HCEC 1CT (cell line): Measurements from ENCODE around the gene SLCO2A1.
A peak's percentile ranks its signal among the peaks of the same experiment; 100 is the strongest.
"Not testable (repeated sequence)": the region's sequence is repeated elsewhere in the genome, so short reads cannot be mapped to it uniquely, and the experiment has no call there.

Experiments used
- DNase-seq: peaks from one replicate; pipeline ENCODE4 v3.0.0-alpha.2; 2017

The SLCO2A1 gene

DNA sequence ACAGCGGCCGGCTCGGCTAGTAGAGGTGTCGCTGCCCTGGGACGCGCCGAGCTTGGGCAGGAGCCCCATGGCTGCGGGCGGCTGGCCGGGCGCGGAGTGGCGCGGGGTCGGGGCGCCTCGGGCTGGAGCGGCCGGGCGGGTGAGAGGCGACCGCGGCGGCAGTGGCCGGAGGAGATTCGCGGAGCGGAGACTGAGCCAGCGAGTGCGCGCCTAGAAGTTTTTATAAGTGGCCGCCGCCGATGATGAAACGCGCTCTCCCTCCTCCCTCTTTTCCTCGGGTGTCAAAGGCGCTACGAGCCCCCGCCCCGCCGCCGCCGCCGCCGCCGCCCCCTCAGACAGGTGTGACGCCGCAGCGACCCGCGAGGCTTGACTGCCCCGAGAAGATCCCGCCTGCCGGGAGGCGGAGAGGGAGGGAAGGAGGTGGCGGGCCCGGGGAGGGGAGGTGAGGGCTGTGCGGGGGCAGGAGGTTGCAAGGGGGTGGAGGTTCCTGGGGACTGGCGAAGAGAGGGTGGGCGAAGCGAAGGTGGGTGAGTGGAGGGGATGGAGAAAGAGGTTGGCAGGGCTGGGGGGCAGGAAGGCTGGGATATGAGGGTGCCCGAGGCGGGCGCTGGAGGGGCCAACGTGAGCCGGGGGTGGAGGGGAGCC lies at the start of gene SLCO2A1:
Gene SLCO2A1, minus strand, starts transcription at position 192 of the 645 bp plus-strand sequence. Its CDS starts 123 bp downstream, at position 69.
- no peak for DNase-seq

DNA sequence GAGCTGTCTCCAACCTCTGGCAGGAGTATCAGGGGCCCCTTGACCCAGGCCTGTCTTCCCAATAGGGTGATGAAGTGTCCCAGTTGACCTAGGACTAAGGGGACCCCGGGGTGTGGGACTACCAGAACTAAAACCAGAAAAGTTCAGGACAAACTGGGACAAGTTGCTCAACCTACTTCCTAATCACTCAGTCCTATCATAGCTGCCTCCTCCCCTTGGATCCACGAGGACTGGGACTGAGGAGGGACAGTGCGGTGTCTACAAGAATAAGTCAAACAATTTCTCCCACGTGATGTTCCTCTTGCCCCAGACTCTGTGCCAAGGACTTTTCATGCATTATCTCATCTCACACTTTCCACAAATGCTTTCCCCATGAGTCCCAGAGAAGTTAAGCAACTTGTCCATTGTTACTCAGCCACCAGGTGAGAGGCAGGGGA lies 49.4 kb upstream of the SLCO2A1 start:
- DNase-seq = no peak

DNA sequence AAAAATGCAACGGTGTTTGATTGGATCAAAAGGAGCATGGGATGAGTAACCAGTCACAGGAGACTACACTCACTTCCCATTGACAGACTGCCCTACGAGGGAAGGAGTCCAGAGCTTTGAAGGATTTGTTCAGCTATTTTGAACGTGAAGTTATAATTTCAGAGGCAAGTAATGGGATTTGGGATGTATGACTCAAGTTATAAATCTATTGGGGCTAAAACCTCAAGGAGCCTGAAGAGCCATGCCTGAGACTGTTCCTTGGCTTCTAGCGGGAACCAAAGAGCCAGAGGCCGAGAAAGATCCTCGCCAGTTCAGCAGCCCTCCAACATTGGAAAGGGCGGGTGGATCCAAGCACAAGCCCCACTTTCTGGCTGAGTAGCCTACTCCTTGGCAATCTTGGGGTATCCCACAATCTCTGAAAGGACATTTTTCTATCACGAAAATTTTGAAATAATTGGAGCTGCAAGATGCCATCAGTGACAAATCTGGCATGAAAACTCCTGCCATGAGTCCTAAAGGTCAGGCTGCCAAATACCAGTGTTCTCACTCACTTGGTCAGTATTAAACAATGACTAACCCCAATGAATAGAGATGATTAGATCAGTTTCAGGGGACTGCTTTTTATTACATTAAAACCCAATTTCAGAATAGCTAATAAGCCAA lies 48.6 kb upstream of the SLCO2A1 start:
- peak; percentile 73 for DNase-seq

DNA sequence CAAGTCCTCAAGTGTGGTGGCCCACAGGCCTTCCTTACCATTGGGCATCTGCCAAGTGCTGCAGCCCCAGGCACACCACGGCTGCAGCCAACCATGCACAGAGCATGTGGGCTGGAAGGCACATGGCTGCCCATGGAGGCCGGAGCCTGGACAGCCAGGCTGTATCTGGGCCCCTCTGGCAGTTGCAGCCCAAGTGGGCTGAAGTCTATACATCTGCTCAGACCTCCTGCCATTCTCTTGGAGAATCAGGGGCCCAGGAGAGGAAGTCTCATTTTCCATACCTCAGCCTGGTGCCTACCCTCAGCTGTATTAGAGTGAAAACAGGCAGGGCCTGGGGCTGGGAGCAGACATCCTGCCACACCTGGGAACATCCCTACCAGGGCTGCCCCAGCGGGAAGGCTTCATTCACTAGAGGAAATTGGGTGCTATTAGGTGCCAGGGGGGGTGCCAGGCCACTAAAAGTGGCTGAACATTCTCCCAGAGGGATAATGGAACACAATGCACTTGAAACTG lies 48.0 kb upstream of the SLCO2A1 start:
- no peak for DNase-seq

DNA sequence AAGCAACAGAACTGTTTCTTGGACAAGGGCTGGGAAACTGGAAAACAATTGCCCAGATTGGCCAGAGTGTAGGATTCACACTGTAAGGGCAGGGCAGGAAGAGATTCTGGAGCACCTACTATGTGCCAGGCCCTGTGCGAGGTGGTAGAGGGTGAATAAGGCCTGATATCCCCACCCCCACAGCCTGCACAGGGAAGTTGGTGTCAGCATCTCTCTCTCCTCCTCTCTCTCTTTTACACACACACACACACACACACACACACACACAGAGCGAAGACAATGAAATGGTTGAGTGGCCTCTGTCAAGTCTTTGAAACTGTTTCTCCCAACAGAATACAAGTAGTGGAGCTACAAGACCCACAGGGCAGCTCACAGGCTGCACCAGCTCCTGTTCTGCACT lies 47.1 kb upstream of the SLCO2A1 start:
- DNase-seq = no peak

DNA sequence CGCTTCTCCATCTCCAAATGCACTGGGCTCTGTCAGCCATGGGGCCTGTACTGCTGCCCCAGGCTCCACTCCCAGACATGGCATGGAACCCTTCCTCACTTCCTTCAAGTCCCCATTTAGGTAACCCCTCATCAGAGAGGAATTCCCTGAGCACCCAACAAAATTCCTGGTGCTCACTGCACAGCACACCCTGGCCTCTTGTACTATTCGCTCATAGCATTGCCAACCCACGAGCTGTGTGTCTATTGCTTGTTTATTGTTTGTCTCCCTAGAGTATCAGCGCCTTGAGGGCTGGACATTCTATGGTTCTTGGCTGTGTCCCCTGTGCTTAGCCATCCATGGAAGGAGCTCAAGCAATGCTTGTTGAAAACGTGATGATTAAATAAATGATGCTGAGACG lies 46.1 kb upstream of the SLCO2A1 start:
- DNase-seq = no peak

DNA sequence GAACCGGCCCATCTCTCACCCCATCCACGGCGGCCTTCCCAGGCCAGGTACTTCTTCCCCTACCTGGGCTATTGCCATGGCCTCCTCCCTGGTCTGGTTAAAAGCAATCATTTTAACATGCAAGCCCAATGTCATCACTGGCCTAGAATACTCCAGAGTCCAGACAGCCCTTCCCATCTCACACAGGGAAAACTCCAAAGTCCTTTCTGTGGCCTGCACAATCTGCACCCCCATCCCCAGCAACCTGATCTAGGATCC lies 45.8 kb upstream of the SLCO2A1 start:
- DNase-seq = no peak

DNA sequence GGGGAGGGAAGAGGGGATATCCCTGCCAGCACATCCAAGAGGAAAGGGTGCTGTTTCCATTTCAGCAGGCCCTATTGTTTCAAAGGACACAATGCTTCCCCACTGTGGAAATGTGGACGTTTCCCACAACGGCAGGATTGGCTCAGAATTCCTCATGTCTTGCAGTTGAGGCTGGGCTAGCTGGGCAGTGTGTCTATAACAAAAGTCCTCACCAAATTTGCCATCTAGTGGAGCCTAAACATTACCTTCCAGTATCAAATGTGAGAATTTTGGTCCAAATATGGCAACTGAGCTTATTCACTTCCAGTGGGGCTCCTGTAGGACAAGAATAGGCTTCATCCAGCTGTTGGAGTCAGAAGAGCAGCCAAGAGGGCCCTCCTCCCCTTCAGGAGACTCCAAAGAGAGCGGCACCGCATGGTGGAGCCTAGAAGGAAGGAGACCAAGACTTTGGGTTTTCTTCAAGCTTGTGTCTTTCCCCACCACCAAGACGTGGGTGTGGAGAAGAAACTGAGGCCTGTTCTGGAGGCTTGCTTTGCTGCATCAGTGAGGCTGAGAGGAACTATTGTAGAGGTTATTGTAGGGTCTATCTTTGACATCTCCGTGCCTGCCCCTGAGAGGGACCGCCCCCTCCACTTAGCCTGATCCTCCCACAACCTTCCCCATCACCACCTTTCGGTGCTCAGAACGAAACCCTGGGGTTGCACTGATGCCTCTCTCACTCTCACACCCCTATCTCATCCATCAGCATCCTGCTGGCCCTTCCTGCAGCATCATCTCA lies 45.3 kb upstream of the SLCO2A1 start:
- no peak for DNase-seq

DNA sequence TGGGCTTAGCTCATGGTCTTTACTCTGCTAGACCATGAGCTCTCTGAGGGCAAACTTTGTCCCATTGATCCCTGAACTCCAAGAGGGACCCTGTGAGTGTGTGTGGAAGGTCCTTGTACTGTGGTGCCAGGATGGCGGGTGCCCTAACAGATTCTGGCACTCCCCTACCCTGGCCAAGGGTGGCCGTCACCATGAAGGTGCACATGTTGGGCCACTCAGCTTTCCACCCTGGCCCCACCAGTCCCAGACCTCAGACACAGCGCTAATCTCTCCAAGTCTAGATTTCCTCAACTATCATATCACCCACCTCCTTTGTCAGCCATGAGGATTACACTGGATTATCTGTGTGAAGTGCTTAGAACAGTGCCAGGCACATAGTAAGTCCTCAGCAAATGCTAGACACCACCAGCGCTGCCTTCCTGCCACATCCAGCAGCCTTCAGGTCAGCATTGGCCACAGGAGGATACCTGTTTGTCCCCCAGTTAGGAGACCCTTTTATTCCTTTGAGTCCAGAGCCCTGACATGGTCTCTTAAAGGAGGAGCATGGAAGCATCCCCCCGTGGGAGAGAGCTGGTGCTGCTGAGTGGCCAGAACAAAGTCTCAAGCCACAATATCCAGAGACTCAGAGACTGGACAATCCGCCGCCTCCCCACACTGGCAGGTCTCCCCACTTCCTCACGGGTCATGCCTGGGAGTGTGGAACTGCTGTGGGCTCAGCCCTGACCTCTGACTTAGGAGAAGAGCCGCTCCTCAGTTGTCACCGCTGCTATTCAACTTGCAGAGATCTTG lies 44.5 kb upstream of the SLCO2A1 start:
- DNase-seq = no peak

DNA sequence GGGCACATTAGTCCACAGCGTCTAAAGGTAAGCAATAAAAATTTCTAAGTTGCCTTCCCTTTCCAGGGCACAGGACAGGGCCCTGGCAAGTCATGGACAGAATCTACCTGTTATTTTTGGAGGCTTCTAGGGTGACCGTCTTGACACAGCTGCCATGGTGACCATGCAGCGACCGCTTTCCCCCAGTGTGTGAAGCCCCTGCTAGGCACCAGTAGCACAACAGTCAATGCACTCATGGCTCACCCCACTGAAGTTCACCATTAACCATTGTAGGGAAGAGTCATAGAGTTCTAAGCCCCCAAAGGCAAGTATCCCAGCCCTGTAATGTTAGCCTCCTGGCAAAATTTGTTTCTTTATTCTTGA lies 43.8 kb upstream of the SLCO2A1 start:
- DNase-seq = no peak

DNA sequence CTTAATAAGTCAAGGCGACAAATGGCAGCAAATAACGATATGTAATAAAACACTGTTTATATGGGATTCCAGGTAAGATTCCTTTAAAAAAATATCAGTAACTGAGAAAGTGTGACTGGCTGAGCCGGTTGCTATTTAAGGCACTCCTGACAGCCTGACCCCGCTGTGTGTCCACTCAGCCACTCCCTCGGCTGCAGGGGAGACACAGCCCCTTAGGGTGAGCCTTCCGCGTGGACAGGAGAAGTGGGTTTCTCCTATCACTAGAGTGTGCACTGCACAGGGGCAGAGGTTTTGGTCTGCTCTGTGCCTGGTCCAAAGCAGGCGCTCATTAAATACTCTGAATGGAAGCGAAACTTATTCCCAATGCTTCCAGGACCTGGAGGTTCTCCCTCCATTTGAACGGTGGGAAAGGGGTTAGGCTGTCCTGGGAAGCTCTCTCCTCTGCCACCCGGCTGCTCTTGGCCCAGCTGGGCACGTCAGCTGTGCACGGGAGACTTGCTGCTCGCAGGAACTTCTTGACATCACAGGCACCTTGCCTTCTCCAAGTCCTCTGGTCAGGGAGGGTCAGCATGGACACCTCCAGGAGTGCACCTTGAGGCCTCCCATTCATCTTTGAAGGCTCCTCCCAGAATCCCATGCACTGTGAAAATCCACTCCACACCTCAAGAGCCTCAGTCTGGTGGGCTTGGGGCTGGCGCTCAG lies 43.3 kb upstream of the SLCO2A1 start:
- no peak for DNase-seq

DNA sequence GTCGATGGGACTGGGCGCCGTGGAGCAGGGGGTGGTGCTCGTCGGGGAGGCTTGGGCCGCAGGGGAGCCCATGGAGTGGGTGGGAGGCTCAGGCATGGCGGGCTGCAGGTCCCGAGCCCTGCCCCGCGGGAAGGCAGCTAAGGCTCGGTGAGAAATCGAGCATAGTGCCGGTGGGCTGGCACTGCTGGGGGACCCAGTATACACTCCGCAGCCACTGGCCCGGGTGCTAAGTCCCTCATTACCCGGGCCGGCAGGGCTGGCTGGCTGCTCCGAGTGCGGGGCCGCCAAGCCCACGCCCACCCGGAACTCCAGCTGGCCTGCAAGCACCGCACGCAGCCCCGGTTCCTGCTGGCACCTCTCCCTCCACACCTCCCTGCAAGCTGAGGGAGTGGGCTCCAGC lies 40.6 kb upstream of the SLCO2A1 start:
- not testable (repeated sequence) for DNase-seq

DNA sequence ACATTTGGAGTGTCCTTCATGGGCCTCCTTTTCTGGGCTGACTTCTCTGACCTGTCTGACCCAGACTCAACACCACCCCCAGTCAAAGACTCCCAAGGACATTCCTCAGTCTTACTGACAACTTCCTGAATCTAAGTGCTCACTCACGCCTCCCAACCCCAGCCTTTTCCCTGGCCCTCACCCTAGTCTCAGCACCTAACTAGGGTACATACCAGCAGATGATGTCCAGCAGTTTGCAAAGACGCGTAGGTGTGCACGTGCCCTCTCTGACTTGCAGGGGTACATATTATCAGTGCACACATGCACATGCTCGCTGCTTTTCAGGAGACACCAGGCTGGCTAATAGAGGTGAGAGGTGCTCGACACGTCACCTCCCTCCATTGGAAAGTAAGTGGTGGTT lies 38.7 kb upstream of the SLCO2A1 start:
- no peak for DNase-seq

DNA sequence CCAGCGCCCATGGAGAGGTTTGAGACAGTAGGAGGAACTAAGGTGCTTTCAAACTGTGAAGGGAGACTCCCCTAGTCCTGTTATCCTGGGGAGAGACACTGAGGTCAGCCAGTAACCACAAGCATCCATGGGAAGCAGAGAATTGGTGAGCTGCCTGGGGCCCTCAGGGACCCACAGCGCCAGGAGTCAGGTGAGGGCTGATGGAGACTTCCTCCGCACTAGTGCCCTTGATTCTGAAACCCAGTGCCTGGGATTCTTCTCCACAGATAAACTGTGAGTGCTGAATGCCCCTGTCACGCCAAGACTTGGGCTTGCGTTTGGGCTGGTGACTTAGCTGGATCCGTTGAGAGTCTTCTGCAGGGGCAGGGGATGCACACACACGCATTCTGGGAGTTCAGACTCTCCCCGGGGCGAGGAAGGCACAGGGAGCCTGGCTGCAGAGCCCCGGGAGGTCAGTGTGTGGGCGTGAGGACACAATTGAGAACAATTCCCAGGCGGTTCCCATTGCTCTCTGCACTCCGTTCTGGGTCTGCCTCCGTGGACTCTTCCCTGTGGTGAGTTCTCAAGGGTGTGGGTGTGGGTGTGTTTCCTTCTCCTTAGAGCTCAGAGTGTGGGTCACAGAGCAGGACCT lies 37.9 kb upstream of the SLCO2A1 start:
- no peak for DNase-seq

DNA sequence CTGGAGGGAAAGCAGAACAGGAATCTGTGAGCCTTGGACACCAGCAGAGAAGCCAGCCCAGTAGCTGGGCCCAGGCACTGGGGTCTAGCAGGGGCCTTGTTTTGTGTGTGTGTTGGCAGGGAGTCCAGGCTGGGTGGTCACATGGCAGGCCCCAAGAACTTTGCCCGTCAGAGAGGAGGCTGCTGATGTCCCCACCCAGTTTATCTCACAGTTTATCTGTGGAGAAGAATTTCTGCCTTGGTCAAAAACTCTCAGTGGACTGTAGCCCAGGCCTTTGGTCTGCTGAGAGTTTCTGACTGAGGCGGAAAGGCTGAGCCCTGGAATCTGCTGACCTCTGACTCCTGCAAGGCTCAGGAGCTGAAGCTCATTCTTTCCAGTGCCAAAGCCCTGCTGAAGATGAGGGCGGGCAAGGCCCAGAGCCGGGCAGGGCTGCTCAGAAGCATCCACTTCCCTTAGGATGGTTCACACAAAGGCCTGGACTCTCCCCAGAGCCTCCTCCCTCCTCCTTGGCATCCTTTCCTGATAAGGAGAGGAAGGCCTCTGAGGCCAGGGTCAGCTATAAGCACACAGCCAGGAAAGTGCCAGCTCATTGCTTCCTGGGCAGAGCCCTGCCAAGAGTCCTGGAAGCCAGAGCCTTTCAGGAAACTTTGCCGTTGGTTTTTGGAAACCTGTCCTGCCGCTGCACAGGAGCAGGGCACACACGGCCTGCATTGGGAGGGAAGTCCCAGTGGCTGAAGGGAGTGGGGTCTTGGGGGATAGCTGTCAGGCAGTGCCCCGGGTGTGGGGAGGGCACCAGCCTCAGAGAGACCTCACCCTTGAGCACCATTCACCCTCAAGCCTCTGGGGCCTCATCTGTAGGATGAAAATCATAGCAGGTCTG lies 37.2 kb upstream of the SLCO2A1 start:
- no peak for DNase-seq

DNA sequence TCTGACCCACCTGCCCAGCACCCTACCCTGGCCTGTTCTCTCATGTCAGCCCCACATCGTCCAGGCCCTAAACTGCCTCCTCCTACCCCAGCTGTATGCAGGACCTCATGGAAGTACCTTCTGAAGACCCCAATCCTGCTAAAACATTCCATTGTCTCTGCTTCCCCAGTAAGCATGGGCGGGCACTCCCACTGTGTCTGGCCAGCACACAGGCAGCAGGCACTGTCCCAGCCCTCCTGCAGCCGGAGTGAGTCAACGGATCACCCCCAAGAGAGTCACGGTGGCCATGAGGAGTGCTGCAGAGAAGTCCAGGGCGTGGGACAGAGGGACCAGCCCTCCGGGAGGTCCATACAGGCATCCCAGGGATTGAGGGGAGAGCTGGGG lies 36.4 kb upstream of the SLCO2A1 start:
- no peak for DNase-seq

DNA sequence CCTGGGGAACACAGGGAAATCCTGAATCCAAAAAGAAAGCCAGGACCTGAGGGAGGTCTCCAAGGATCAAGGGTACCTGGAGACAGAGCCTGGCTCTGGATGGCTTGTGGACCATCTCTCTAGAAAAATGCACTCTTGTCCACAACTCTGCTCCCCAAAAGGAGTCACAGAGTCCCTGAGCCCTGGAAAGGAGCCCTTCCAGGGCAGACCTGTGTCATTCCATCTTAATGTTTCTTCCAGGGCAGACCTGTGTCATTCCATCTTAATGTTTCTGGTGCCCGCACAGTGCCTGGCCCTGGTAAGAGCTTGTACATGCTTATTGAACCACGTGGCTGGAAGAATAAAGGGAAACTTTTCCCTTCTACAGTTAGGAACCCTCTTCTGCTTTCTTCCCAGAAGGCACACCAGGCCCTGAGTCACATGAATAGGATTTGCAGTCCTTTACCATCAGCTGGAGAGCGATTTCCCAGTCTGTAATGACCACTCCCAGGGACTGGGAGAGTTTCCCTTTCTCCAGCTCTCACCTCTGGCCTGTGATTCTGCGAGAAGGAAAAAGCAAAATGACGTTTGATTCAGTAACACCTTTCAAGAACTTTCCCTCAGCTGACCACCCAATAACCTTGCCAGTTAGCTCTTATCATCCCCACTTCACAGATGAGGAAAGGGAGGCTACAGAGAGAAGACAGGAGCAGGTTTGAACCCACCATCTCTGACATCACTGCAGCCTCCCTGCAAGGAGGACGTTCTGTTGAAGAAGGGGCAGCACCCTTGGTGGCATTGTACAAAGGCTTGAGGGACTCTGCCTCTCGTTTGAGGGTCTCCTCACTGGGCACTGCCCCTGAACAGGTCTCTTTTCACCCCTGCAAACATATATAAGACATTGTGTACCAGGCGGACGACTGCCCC lies 35.8 kb upstream of the SLCO2A1 start:
- no peak for DNase-seq

DNA sequence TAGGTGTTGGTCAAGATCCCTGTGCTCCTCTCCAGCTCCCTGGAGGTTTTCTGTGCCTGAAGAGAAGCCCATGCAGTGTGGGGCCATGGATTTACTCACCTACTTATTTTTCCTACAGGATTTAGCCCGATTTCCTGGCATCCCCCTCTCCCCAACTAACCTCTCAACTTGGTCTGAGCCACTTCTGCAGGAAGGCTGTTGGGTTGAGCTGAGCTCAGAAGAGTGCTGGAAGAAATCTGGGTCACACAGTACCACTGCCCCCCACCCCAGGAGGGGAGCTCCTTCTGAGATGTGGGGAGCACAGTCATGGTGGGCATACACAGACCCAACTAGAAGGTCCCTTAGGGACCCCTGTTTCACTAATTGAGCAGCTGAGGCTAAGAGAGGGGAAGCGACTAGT lies 34.4 kb upstream of the SLCO2A1 start:
- no peak for DNase-seq

DNA sequence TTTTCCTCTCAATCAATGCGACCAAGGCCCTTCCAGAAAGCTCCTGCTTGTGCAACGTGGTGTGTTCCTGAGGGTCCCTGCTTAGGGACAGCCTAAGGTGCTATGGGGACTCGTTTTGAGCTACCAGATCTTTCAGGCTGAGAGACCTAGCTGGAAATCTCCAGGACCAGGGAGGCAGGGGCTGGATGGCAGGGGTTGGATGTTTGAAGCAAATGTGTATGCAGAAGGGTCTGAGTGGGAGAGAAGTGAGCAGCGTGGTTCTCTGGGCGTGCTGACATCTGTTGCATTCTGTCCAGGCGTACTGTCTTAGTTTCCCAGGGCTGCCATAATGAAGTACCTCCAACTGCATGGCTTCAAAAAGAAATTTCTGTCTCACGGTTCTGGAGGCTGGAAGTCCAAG lies 31.7 kb upstream of the SLCO2A1 start:
- DNase-seq = no peak
